ENCODE results near the gene GRK7.
"Not testable (repeated sequence)": the region's sequence is repeated elsewhere in the genome, so short reads cannot be mapped to it uniquely, and the experiment has no call there.

The GRK7 gene

GRCh38 chr3:141776376-141776775 is 13.2 kb downstream of the GRK7 start:
- no peak for DNase-seq
- TF ChIP-seq POLR2A (IDR thresholded peaks at IDR 0.05; ENCODE audit: low read length): no peak
- no peak for TF ChIP-seq GATA1 (IDR thresholded peaks at IDR 0.05; ENCODE audit: low read depth, low read length)

- TF ChIP-seq GATA1 (IDR thresholded peaks at IDR 0.05; ENCODE audit: low read depth, low read length) (no peak), POLR2A (IDR thresholded peaks at IDR 0.05; ENCODE audit: low read length) (no peak)
- no peak for DNase-seq
Observed at GRCh38 chr3:141776885-141777284, 13.7 kb downstream of the GRK7 start.

- DNase-seq: no peak
- TF ChIP-seq GATA1 (IDR thresholded peaks at IDR 0.05; ENCODE audit: low read depth, low read length) (no peak), POLR2A (IDR thresholded peaks at IDR 0.05; ENCODE audit: low read length) (no peak)
Observed at GRCh38 chr3:141777957-141778813, 15.0 kb downstream of the GRK7 start.

GRCh38 chr3:141779667-141780066 is 16.5 kb downstream of the GRK7 start:
- no peak for TF ChIP-seq POLR2A (IDR thresholded peaks at IDR 0.05; ENCODE audit: low read length)
- no peak for TF ChIP-seq GATA1 (IDR thresholded peaks at IDR 0.05; ENCODE audit: low read depth, low read length)
- no peak for DNase-seq

- TF ChIP-seq GATA1 (IDR thresholded peaks at IDR 0.05; ENCODE audit: low read depth, low read length) (no peak), POLR2A (IDR thresholded peaks at IDR 0.05; ENCODE audit: low read length) (no peak)
- DNase-seq: no peak
Observed at GRCh38 chr3:141782386-141782932, 19.3 kb downstream of the GRK7 start.

- DNase-seq: no peak
- no peak for TF ChIP-seq POLR2A (IDR thresholded peaks at IDR 0.05; ENCODE audit: low read length)
- TF ChIP-seq GATA1 (IDR thresholded peaks at IDR 0.05; ENCODE audit: low read depth, low read length): no peak
Observed at GRCh38 chr3:141783632-141784031, 20.4 kb downstream of the GRK7 start.

- TF ChIP-seq POLR2A (IDR thresholded peaks at IDR 0.05; ENCODE audit: low read length) (no peak), GATA1 (IDR thresholded peaks at IDR 0.05; ENCODE audit: low read depth, low read length) (no peak)
- DNase-seq: no peak
Observed at GRCh38 chr3:141784096-141784495, 20.9 kb downstream of the GRK7 start.

- TF ChIP-seq GATA1 (IDR thresholded peaks at IDR 0.05; ENCODE audit: low read depth, low read length) (no peak), POLR2A (IDR thresholded peaks at IDR 0.05; ENCODE audit: low read length) (no peak)
- DNase-seq: no peak
Observed at GRCh38 chr3:141784531-141784930, 21.3 kb downstream of the GRK7 start.

- DNase-seq: no peak
- TF ChIP-seq GATA1 (IDR thresholded peaks at IDR 0.05; ENCODE audit: low read depth, low read length): no peak
Observed at GRCh38 chr3:141788149-141788548, 24.9 kb downstream of the GRK7 start.

- not testable (repeated sequence) for DNase-seq
Observed at GRCh38 chr3:141788750-141789149, 25.5 kb downstream of the GRK7 start.

- peak; percentile 55 to 56 for DNase-seq
- TF ChIP-seq POLR2A (IDR thresholded peaks at IDR 0.05; ENCODE audit: low read length): no peak
- TF ChIP-seq GATA1 (IDR thresholded peaks at IDR 0.05; ENCODE audit: low read depth, low read length): no peak
Observed at GRCh38 chr3:141789281-141789680, 26.1 kb downstream of the GRK7 start.

- no peak for TF ChIP-seq POLR2A (IDR thresholded peaks at IDR 0.05; ENCODE audit: low read length)
- TF ChIP-seq GATA1 (IDR thresholded peaks at IDR 0.05; ENCODE audit: low read depth, low read length): no peak
- DNase-seq: no peak
Observed at GRCh38 chr3:141790171-141790570, 27.0 kb downstream of the GRK7 start.

- no peak for DNase-seq
Observed at GRCh38 chr3:141792495-141792894, 29.3 kb downstream of the GRK7 start.

GRCh38 chr3:141793476-141794260 is 30.5 kb downstream of the GRK7 start:
- no peak for DNase-seq
- TF ChIP-seq GATA1 (IDR thresholded peaks at IDR 0.05; ENCODE audit: low read depth, low read length) (no peak), POLR2A (IDR thresholded peaks at IDR 0.05; ENCODE audit: low read length) (no peak)

More at GRCh38 chr3:141792495-141792894, 29.3 kb downstream of the GRK7 start:
- TF ChIP-seq POLR2A (IDR thresholded peaks at IDR 0.05; ENCODE audit: low read length): no peak
- TF ChIP-seq GATA1 (IDR thresholded peaks at IDR 0.05; ENCODE audit: low read depth, low read length): no peak

Data from erythroblast (primary cell).